Adrenal gland (tissue), 5 donors: ENCODE results near the gene COL18A1.

Experiments used
- CTCF ChIP-seq, 6 experiments: fragments of 450-650 bp in 4 of 6; fragments of 200-600 bp in 2 of 6; sonication (generic) in 1 of 6; IDR thresholded peaks; 1 replicate in 5 of 6; 2 replicates in 1 of 6; pipeline versions ENCODE4 v1.5.1 to v1.8.0; 2016 to 2021; ENCODE audit warnings: antibody characterized with exemption in 6 of 6, mild to moderate bottlenecking in 2 of 6, moderate library complexity in 1 of 6
- POLR2A ChIP-seq, 2 donors: fragments of 450-650 bp; IDR thresholded peaks; one replicate each; pipeline ENCODE4 v1.6.1; 2017; ENCODE audit warnings: antibody characterized with exemption in 2 of 2, mild to moderate bottlenecking in 2 of 2, moderate library complexity in 1 of 2
- donor health status: DM: no; HTN: no; CAD: no.

GRCh38 chr21:45487161-45487806 is 82.3 kb downstream of the COL18A1 start:
- TF ChIP-seq POLR2A (IDR thresholded peaks at IDR 0.05) (no peak), CTCF (IDR thresholded peaks at IDR 0.05) (no peak)
